ENCODE measurements around the gene ZNF175.

GRCh38 chr19:51641648-51642047 lies 70.6 kb downstream of the ZNF175 start:
- TF ChIP-seq, protein P1, sequence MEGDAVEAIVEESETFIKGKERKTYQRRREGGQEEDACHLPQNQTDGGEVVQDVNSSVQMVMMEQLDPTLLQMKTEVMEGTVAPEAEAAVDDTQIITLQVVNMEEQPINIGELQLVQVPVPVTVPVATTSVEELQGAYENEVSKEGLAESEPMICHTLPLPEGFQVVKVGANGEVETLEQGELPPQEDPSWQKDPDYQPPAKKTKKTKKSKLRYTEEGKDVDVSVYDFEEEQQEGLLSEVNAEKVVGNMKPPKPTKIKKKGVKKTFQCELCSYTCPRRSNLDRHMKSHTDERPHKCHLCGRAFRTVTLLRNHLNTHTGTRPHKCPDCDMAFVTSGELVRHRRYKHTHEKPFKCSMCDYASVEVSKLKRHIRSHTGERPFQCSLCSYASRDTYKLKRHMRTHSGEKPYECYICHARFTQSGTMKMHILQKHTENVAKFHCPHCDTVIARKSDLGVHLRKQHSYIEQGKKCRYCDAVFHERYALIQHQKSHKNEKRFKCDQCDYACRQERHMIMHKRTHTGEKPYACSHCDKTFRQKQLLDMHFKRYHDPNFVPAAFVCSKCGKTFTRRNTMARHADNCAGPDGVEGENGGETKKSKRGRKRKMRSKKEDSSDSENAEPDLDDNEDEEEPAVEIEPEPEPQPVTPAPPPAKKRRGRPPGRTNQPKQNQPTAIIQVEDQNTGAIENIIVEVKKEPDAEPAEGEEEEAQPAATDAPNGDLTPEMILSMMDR (IDR thresholded peaks at IDR 0.05): no peak
- TF ChIP-seq POLR2AphosphoS5 (IDR thresholded peaks at IDR 0.05) (no peak), POLR2A (IDR thresholded peaks at IDR 0.05; ENCODE audit: low read depth) (no peak), EP300 (IDR thresholded peaks at IDR 0.05) (no peak)
